Endothelial cell of umbilical vein (primary cell): ENCODE measurements around the gene MAP2K1. TPM values are rescaled to one million over a fixed set of nuclear protein-coding genes. Genes with fewer than 3 reads are reported as not detected.

Source experiments
- BruUV-seq: library from RNA; stranded (reverse); fragments of 400-500 nt; replicated peaks from 2 replicates; lab custom pipeline; 2021; lab: Mats Ljungman, UMichigan
- CTCF ChIA-PET: fragments of 300-600, 350-600 bp; sonication (Branson Sonifier 250); formaldehyde crosslinking; loops from one replicate; lab custom pipeline; 2021; ENCODE audit warnings: antibody characterized with exemption, inconsistent platforms; lab: Charles Lee
- POLR2A ChIA-PET: fragments of 300-600, 350-600 bp; sonication (Branson Sonifier 250); formaldehyde crosslinking; loops from one replicate; lab custom pipeline; 2021; ENCODE audit warnings: antibody characterized with exemption, inconsistent platforms; lab: Charles Lee
- DNase-seq: peaks from one replicate; pipeline ENCODE4 v3.0.0-alpha.2; 2011; ENCODE audit warnings: low read depth, low spot score
- FAIRE-seq: peaks from 2 replicates; lab custom pipeline; 2011; peaks lifted over from hg19 to GRCh38; lab: Jason Lieb, UNC
- H2AFZ ChIP-seq: 2 replicates; pipeline ENCODE4 v1.6.0; 2012; ENCODE audit warnings: low read depth, low read length, control low read depth, inconsistent platforms
- H3K27ac ChIP-seq: 2 replicates; pipeline ENCODE4 v1.5.1; 2011; ENCODE audit warnings: low read depth, mild to moderate bottlenecking, control low read depth, low read length, moderate library complexity; ENCODE audit not compliant: insufficient read depth
- H3K27me3 ChIP-seq, 2 experiments: 2 replicates each; pipeline versions ENCODE4 v1.6.0 to v1.6.1; 2011; ENCODE audit warnings: low read length in 2 of 2, mixed read lengths in 1 of 2; ENCODE audit not compliant: control insufficient read depth in 2 of 2, insufficient read depth in 2 of 2
- H3K36me3 ChIP-seq, 2 experiments: 2 replicates in 1 of 2; 3 replicates in 1 of 2; pipeline ENCODE4 v1.5.1; 2011; ENCODE audit warnings: low read length in 2 of 2, mild to moderate bottlenecking in 1 of 2, moderate library complexity in 1 of 2; ENCODE audit not compliant: control insufficient read depth in 2 of 2, insufficient read depth in 2 of 2; ENCODE audit errors: extremely low read depth in 1 of 2
- H3K4me1 ChIP-seq: 3 replicates; pipeline ENCODE4 v1.5.1; 2011; ENCODE audit warnings: mild to moderate bottlenecking, low read length; ENCODE audit not compliant: control insufficient read depth, insufficient read depth; ENCODE audit errors: extremely low read depth
- H3K4me2 ChIP-seq: 2 replicates; pipeline ENCODE4 v1.6.1; 2011; ENCODE audit warnings: low read length, control low read depth, mixed read lengths; ENCODE audit not compliant: insufficient read depth
- H3K4me3 ChIP-seq, 3 experiments: fragments of 200-600 bp in 1 of 3; sonication (generic), shearing (Covaris generic) in 1 of 3; replicated peaks in 1 of 3; 2 replicates each; pipeline ENCODE4 v1.5.1; 2011 to 2016; ENCODE audit warnings: control low read depth in 3 of 3, low read length in 3 of 3, mild to moderate bottlenecking in 2 of 3, inconsistent platforms in 1 of 3, low read depth in 1 of 3, moderate library complexity in 1 of 3; ENCODE audit not compliant: insufficient read depth in 1 of 3
- H3K79me2 ChIP-seq: 2 replicates; pipeline ENCODE4 v1.6.0; 2012; ENCODE audit warnings: low read length, inconsistent platforms; ENCODE audit not compliant: control insufficient read depth, insufficient read depth
- H3K9ac ChIP-seq: replicated peaks from 2 replicates; pipeline ENCODE3; 2011; ENCODE audit warnings: low read length, control low read depth; ENCODE audit not compliant: insufficient read depth; ENCODE audit errors: extremely low read depth
- H3K9me1 ChIP-seq: replicated peaks from 3 replicates; pipeline ENCODE4 v1.6.0; 2011; ENCODE audit warnings: mild to moderate bottlenecking, low read length; ENCODE audit not compliant: control insufficient read depth, insufficient read depth; ENCODE audit errors: extremely low read depth
- H3K9me3 ChIP-seq: replicated peaks from 2 replicates; pipeline ENCODE4 v1.5.1; 2012; ENCODE audit warnings: low read length, inconsistent platforms; ENCODE audit not compliant: control insufficient read depth, insufficient read depth
- H4K20me1 ChIP-seq: replicated peaks from 2 replicates; pipeline ENCODE3; 2011; ENCODE audit warnings: mild to moderate bottlenecking, low read length; ENCODE audit not compliant: control insufficient read depth, insufficient read depth; ENCODE audit errors: extremely low read depth
- GATA2 ChIP-seq: IDR thresholded peaks from 2 replicates; pipeline ENCODE4 v1.7.0; 2011; ENCODE audit warnings: low read depth, mild to moderate bottlenecking, moderate library complexity, mixed read lengths, low read length; ENCODE audit not compliant: insufficient read length, insufficient read depth
- JUN ChIP-seq: IDR thresholded peaks from 2 replicates; pipeline ENCODE4 v1.6.1; 2011; ENCODE audit warnings: borderline replicate concordance, low read depth; ENCODE audit not compliant: insufficient read length, insufficient read depth
- MYC ChIP-seq: IDR thresholded peaks from one replicate; pipeline ENCODE4 v1.6.1; 2011; ENCODE audit warnings: mild to moderate bottlenecking, low read depth, low read length
- POLR2A ChIP-seq: IDR thresholded peaks from 2 replicates; pipeline ENCODE4 v1.6.1; 2012; ENCODE audit warnings: low read depth, mild to moderate bottlenecking, control low read depth, low read length
- POLR2AphosphoS5 ChIP-seq: IDR thresholded peaks from 2 replicates; pipeline ENCODE4 v1.6.1; 2012; ENCODE audit warnings: low read depth, mild to moderate bottlenecking, control low read depth, low read length, moderate library complexity; ENCODE audit not compliant: insufficient read depth
- dilution Hi-C: fragments of 300-500 bp; cut with MboI; formaldehyde crosslinking; loops from one replicate; pipeline ENCODE4 v1.15.0; 2019; ENCODE audit warnings: low sequenced_read_pairs; ENCODE audit not compliant: extremely low pct_ligation_motif_present
- intact Hi-C: fragments of 100-400 bp; cut with micrococcal nuclease; formaldehyde crosslinking; loops from one replicate; pipeline ENCODE4 v1.10.0; 2022
- polyA plus RNA-seq, 4 experiments: library from polyadenylated mRNA; depleted of rRNA in 3 of 4; stranded (reverse) in 3 of 4; unstranded in 1 of 4; fragments of >200 nt; gene quantifications; 2 replicates each; pipeline versions ENCODE4 v1.2.1 to v1.2.3, GENCODE V29; 2011 to 2012; ENCODE audit warnings: missing spikeins in 1 of 4
- total RNA-seq: library from RNA; stranded (reverse); gene quantifications from 2 replicates; pipeline ENCODE4 v1.2.3, GENCODE V29; 2021
- TF ChIP-seq, protein P1 (sequence below): IDR thresholded peaks from 2 replicates; pipeline ENCODE4 v1.6.1; 2011; ENCODE audit not compliant: insufficient read depth, insufficient read length
- TF ChIP-seq, protein P2 (sequence below), 2 donors: IDR thresholded peaks; 1 replicate in 1 of 2; 2 replicates in 1 of 2; pipeline ENCODE4 v1.5.1; 2011; ENCODE audit warnings: low read length in 2 of 2, mild to moderate bottlenecking in 2 of 2, moderate library complexity in 2 of 2, control low read depth in 1 of 2, inconsistent platforms in 1 of 2, low read depth in 1 of 2; ENCODE audit not compliant: insufficient read depth in 1 of 2; ENCODE audit errors: extremely low read depth in 1 of 2

Gene MAP2K1
- total and polyA plus RNA-seq, 2 donors (not counting 3 experiments of a cell fraction or from before 2014, with no cell fraction given), result 30.9 to 45.1 TPM

DNA sequence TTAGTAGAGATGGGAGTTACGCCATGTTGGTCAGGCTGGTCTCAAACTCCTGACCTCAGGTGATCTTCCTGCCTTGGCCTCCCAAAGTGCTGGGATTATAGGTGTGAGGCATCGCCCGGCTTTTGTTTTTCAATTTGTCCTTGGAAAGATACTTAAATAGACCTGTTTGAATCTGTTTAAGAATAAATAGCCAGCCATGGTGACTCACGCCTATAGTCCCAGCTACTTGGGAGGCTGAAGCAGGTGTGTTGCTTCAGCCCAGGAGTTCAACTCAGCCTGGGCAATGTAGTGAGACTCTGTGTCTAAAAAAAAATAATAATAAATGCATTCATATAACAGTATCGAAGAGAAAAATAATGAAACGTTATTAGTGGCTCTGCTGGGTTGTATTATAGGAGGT lies 93.6 kb downstream of the MAP2K1 start:
- CTCF ChIA-PET, result no interaction called here
- POLR2A ChIA-PET, result no interaction called here
- no peaks in the 10 kb centered on the region for H3K27me3 ChIP-seq
- no peak overlapping the region for H3K9ac ChIP-seq
- no peaks in the 10 kb centered on the region for H3K4me1 ChIP-seq
- no peak overlapping the region for H2AFZ ChIP-seq
- TF ChIP-seq POLR2A (no peak), MYC (no peak), POLR2AphosphoS5 (no peak), GATA2 (no peak), JUN (no peak)
- TF ChIP-seq, protein P1, sequence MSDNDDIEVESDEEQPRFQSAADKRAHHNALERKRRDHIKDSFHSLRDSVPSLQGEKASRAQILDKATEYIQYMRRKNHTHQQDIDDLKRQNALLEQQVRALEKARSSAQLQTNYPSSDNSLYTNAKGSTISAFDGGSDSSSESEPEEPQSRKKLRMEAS, result no peak
- TF ChIP-seq, protein P2, sequence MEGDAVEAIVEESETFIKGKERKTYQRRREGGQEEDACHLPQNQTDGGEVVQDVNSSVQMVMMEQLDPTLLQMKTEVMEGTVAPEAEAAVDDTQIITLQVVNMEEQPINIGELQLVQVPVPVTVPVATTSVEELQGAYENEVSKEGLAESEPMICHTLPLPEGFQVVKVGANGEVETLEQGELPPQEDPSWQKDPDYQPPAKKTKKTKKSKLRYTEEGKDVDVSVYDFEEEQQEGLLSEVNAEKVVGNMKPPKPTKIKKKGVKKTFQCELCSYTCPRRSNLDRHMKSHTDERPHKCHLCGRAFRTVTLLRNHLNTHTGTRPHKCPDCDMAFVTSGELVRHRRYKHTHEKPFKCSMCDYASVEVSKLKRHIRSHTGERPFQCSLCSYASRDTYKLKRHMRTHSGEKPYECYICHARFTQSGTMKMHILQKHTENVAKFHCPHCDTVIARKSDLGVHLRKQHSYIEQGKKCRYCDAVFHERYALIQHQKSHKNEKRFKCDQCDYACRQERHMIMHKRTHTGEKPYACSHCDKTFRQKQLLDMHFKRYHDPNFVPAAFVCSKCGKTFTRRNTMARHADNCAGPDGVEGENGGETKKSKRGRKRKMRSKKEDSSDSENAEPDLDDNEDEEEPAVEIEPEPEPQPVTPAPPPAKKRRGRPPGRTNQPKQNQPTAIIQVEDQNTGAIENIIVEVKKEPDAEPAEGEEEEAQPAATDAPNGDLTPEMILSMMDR (IDR thresholded peaks at IDR 0.05; ENCODE audit: extremely low read depth in 1 of 2, insufficient read depth in 1 of 2, low read depth in 1 of 2, low read length in 2 of 2), result no peak
- H3K79me2 ChIP-seq, result no peaks in the 10 kb centered on the region
- H3K4me2 ChIP-seq, result no peak overlapping the region
- H3K27ac ChIP-seq, result no peak overlapping the region
- intact Hi-C loops (no loop called here), dilution Hi-C loops (no loop called here)
- DNase-seq (no peak), FAIRE-seq (no peak)
- no peaks in the 10 kb centered on the region for H3K9me3 ChIP-seq
- H3K4me3 ChIP-seq, result no peak overlapping the region
- no TSS peak for BruUV-seq
- H3K36me3 ChIP-seq, result peaks cover 0 to 10% of the 10 kb centered on the region in 2 experiments
- H4K20me1 ChIP-seq, result no peaks in the 10 kb centered on the region
- H3K9me1 ChIP-seq, result no peaks in the 10 kb centered on the region
